ENCODE data around the gene ELMO1. TPM values are rescaled to one million over a fixed set of nuclear protein-coding genes. Genes with fewer than 3 reads are reported as not detected.

Gene ELMO1
- total RNA-seq, 6 donors from 2014 or later = 51.4 to 204 (median 73.7) TPM

DNA sequence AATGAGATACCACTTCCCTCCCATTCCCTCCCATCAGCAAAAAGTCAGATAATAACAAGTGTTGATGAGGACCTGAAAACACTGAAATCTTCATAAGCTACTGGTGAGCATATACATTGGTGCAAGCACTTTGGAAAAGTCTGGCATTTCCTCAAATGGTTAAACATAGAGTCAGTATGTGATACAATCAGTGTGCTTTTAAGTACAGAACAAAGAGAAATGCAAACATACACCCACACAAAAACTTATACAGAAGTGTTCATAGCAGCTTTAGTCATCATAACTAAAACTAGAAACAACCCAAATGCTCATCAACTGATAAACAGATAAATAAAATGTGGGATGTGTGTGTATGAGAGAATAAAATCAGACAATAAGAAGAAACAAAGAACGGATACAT lies 261.9 kb downstream of the ELMO1 start:
- no peak for TF ChIP-seq POLR2AphosphoS5 (IDR thresholded peaks at IDR 0.05)
- no peak for TF ChIP-seq CTCF (IDR thresholded peaks at IDR 0.05)
- no peak for TF ChIP-seq POLR2A (IDR thresholded peaks at IDR 0.05)
- TF ChIP-seq EP300 (IDR thresholded peaks at IDR 0.05) = no peak
- Histone ChIP-seq H3K4me1 (peaks cover 0 to 5% (median 2%) of the 10 kb centered on the region in 4 donors), H3K27me3 (no peaks in the 10 kb centered on the region), H3K27ac (no peak overlapping the region), H3K36me3 (no peaks in the 10 kb centered on the region), H3K9me3 (no peaks in the 10 kb centered on the region), H3K4me3 (no peak overlapping the region)
- WGBS, 2 donors = 91% methylated on average over 1 of the region's 1 CpG
- DNase-seq (no peak), ATAC-seq (ENCODE audit: low FRiP score in 2 of 2) (no peak)

DNA sequence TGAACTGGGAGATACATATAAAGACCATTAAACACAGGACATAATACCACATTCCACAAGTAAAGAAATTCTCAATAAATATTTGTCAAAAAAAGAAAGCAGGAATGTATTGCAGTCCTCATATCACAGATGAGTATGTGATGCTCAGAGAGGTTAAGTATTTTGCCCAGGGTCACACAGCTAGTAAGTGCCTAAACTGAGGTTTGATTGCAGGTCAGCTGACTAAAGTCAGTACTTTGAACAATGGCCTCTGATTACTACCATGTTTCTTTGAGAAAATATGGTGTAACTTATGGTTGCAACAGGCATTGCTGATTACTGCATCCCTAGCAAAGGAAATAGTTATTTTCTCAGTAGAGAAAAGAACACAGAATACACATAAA lies 267.1 kb downstream of the ELMO1 start:
- H3K4me1 ChIP-seq = peaks cover 0 to 7% (median 3%) of the 10 kb centered on the region in 4 donors
- no peak overlapping the region for H3K4me3 ChIP-seq
- H3K27me3 ChIP-seq = no peaks in the 10 kb centered on the region
- H3K27ac ChIP-seq = no peak overlapping the region
- ATAC-seq (ENCODE audit: low FRiP score in 2 of 2) (no peak), DNase-seq (no peak)
- no peaks in the 10 kb centered on the region for H3K36me3 ChIP-seq
- TF ChIP-seq EP300 (IDR thresholded peaks at IDR 0.05) = no peak
- TF ChIP-seq CTCF (IDR thresholded peaks at IDR 0.05) = no peak
- TF ChIP-seq POLR2AphosphoS5 (IDR thresholded peaks at IDR 0.05) = no peak
- no peak for TF ChIP-seq POLR2A (IDR thresholded peaks at IDR 0.05)
- no peaks in the 10 kb centered on the region for H3K9me3 ChIP-seq

- ATAC-seq (ENCODE audit: low FRiP score in 2 of 2) (no peak), DNase-seq (no peak)
- H3K27me3 ChIP-seq = no peaks in the 10 kb centered on the region
- no peak overlapping the region for H3K4me3 ChIP-seq
- TF ChIP-seq POLR2A (IDR thresholded peaks at IDR 0.05) (no peak), EP300 (IDR thresholded peaks at IDR 0.05) (no peak), CTCF (IDR thresholded peaks at IDR 0.05) (no peak), POLR2AphosphoS5 (IDR thresholded peaks at IDR 0.05) (no peak)
- H3K27ac ChIP-seq = no peak overlapping the region
- H3K4me1 ChIP-seq = peaks cover 0 to 7% (median 3%) of the 10 kb centered on the region in 4 donors
- WGBS, 2 donors = 67 to 79% methylated on average over 7 of the region's 7 CpGs
- H3K9me3 ChIP-seq = no peaks in the 10 kb centered on the region
- H3K36me3 ChIP-seq = no peaks in the 10 kb centered on the region
These were observed 267.7 kb downstream of the ELMO1 start for GRCh38 chr7:37180828-37181549.

DNA sequence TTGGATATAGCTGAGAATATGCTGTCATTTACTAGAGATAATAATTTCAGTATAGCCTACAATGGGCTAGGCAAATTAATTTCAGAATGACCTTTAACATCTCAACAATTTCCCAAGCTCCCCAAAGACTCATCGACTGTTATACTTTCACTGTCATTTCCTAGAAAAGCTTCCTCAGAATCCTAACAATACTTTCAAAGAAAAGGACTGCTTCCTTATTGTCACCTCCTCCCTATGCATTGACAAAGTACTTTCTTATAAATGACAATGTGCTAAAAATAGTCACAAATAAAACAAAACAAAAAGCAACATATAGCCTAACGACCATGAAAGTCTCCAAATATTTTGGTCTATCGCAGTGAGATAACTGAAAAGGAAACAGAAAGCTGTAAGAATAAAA lies 272.6 kb downstream of the ELMO1 start:
- H3K36me3 ChIP-seq = peaks cover 0 to 4% (median 0%) of the 10 kb centered on the region in 4 donors
- WGBS, 2 donors = 63 to 74% methylated on average over 3 of the region's 3 CpGs
- no peak overlapping the region for H3K4me3 ChIP-seq
- H3K4me1 ChIP-seq = no peaks in the 10 kb centered on the region
- DNase-seq = no peak
- H3K9me3 ChIP-seq = no peaks in the 10 kb centered on the region
- no peaks in the 10 kb centered on the region for H3K27me3 ChIP-seq
- no peak for TF ChIP-seq POLR2AphosphoS5 (IDR thresholded peaks at IDR 0.05)
- TF ChIP-seq POLR2A (IDR thresholded peaks at IDR 0.05) = no peak
- TF ChIP-seq EP300 (IDR thresholded peaks at IDR 0.05) = no peak
- no peak for TF ChIP-seq CTCF (IDR thresholded peaks at IDR 0.05)
- no peak for ATAC-seq (ENCODE audit: low FRiP score in 2 of 2)
- no peak overlapping the region for H3K27ac ChIP-seq

GRCh38 chr7:37174460-37174859 lies 274.2 kb downstream of the ELMO1 start:
- H3K27ac ChIP-seq = no peak overlapping the region

More at GRCh38 chr7:37174460-37174859, 274.2 kb downstream of the ELMO1 start:
- Histone ChIP-seq H3K9me3 (no peaks in the 10 kb centered on the region), H3K27me3 (no peaks in the 10 kb centered on the region), H3K4me1 (no peaks in the 10 kb centered on the region), H3K4me3 (no peak overlapping the region), H3K36me3 (peaks cover 0 to 8% (median 2%) of the 10 kb centered on the region in 4 donors)
- no peak for DNase-seq
- TF ChIP-seq POLR2AphosphoS5 (IDR thresholded peaks at IDR 0.05) = no peak
- no peak for TF ChIP-seq EP300 (IDR thresholded peaks at IDR 0.05)
- no peak for TF ChIP-seq POLR2A (IDR thresholded peaks at IDR 0.05)
- no peak for TF ChIP-seq CTCF (IDR thresholded peaks at IDR 0.05)
- ATAC-seq (ENCODE audit: low FRiP score in 2 of 2) = no peak
- 95 to 98% methylated on average over 5 of the region's 5 CpGs for WGBS, 2 donors
